WTC11 (cell line): ENCODE data around the gene ARHGAP44.

ENCODE experiments used
- AR ChIP-seq: fragments of 250-450 bp; sonication (Bioruptor Pico); IDR thresholded peaks from 2 replicates; pipeline ENCODE4 v1.9.0; 2021; ENCODE audit warnings: mild to moderate bottlenecking
- CREB1 ChIP-seq: sonication (generic); formaldehyde crosslinking; IDR thresholded peaks from 2 replicates; pipeline ENCODE4 v1.8.0; 2023; ENCODE audit warnings: mild to moderate bottlenecking, missing genetic modification reagents
- CTCF ChIP-seq: fragments of 200-600 bp; IDR thresholded peaks from 2 replicates; pipeline ENCODE4 v1.8.0; 2022; ENCODE audit warnings: antibody characterized with exemption
- GABPB1 ChIP-seq: sonication (generic); formaldehyde crosslinking; IDR thresholded peaks from 2 replicates; pipeline ENCODE4 v1.8.1; 2023; ENCODE audit warnings: mild to moderate bottlenecking, missing genetic modification reagents
- IRF2 ChIP-seq: sonication (generic); formaldehyde crosslinking; IDR thresholded peaks from 2 replicates; pipeline ENCODE4 v1.8.0; 2022; ENCODE audit warnings: low read depth, missing genetic modification reagents, borderline replicate concordance
- JAZF1 ChIP-seq: fragments of 250-450 bp; sonication (Bioruptor Pico); IDR thresholded peaks from 2 replicates; pipeline ENCODE4 v1.9.0; 2021; ENCODE audit warnings: moderate library complexity, mild to moderate bottlenecking, inconsistent platforms
- JUN ChIP-seq: sonication (generic); formaldehyde crosslinking; IDR thresholded peaks from 2 replicates; pipeline ENCODE4 v1.8.0; 2023; ENCODE audit warnings: mild to moderate bottlenecking, missing genetic modification reagents
- NR2C2 ChIP-seq: sonication (generic); formaldehyde crosslinking; IDR thresholded peaks from 2 replicates; pipeline ENCODE4 v1.8.0; 2022; ENCODE audit warnings: mild to moderate bottlenecking, missing genetic modification reagents
- RELA ChIP-seq: sonication (generic); formaldehyde crosslinking; IDR thresholded peaks from 2 replicates; pipeline ENCODE4 v1.8.1; 2022; ENCODE audit warnings: missing genetic modification reagents, mild to moderate bottlenecking, borderline replicate concordance
- SMAD4 ChIP-seq: sonication (generic); formaldehyde crosslinking; IDR thresholded peaks from 2 replicates; pipeline ENCODE4 v1.8.0; 2022; ENCODE audit warnings: mild to moderate bottlenecking, missing genetic modification reagents
- USF2 ChIP-seq: sonication (generic); formaldehyde crosslinking; IDR thresholded peaks from 2 replicates; pipeline ENCODE4 v1.8.1; 2023; ENCODE audit warnings: mild to moderate bottlenecking, missing genetic modification reagents, moderate library complexity
- ZBTB21 ChIP-seq: sonication (generic); formaldehyde crosslinking; IDR thresholded peaks from 2 replicates; pipeline ENCODE4 v1.8.1; 2023; ENCODE audit warnings: mild to moderate bottlenecking, missing genetic modification reagents, borderline replicate concordance
- ZNF317 ChIP-seq: sonication (generic); formaldehyde crosslinking; IDR thresholded peaks from 2 replicates; pipeline ENCODE4 v1.8.1; 2023; ENCODE audit warnings: low read depth, mild to moderate bottlenecking, moderate library complexity, missing genetic modification reagents, borderline replicate concordance

GRCh38 chr17:12940699-12941098 lies 151.4 kb downstream of the ARHGAP44 start:
- TF ChIP-seq CTCF, result no peak
- no peak for TF ChIP-seq JAZF1 (CRISPR knock-in tag)
- TF ChIP-seq ZNF317 (CRISPR knock-in tag), result no peak
- no peak for TF ChIP-seq RELA (CRISPR knock-in tag)
- no peak for TF ChIP-seq JUN (CRISPR knock-in tag)
- TF ChIP-seq USF2, result no peak
- TF ChIP-seq NR2C2 (CRISPR knock-in tag), result no peak
- TF ChIP-seq ZBTB21 (CRISPR knock-in tag), result no peak
- no peak for TF ChIP-seq AR (CRISPR knock-in tag)
- TF ChIP-seq IRF2 (CRISPR knock-in tag), result no peak
- TF ChIP-seq SMAD4 (CRISPR knock-in tag), result no peak
- TF ChIP-seq GABPB1, result no peak
- TF ChIP-seq CREB1 (CRISPR knock-in tag), result no peak
